Stimulated activated CD8-positive, alpha-beta memory T cell treated with anti-CD3 and anti-CD28 coated beads, Interleukin-4, amount 100 ng/mL, for 4 hours (primary cell): ENCODE results near the gene QKI.

ENCODE experiments used
- DNase-seq, 2 donors: peaks; one replicate each; pipeline ENCODE4 v3.0.0-alpha.2; 2020; ENCODE audit warnings: low read depth in 2 of 2, low spot score in 1 of 2

The QKI gene

GRCh38 chr6:163391985-163392384 lies 22.5 kb upstream of the QKI start:
- no peak for DNase-seq

- no peak for DNase-seq
Observed at GRCh38 chr6:163392533-163392932, 22.0 kb upstream of the QKI start.

GRCh38 chr6:163393923-163394322 lies 20.6 kb upstream of the QKI start:
- no peak for DNase-seq

DNA sequence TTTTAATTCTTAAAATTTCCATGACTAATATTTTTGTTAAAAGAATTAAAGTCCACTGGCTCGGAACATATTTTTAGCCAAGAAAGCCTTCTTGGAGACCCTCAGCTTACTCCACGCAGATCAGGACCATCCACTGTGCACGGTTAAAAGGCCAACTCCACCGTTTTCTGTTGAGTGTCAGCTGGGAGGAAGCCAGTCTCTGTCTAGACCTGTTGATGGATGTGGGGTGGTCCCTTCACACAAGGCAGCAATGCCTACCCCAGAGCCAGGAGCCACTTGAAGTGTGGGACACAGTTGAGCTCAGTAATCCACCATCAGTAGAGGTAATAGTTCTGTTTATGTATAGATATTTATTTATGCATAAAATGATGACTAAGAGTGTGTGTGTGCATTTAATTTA lies 19.9 kb upstream of the QKI start:
- DNase-seq, result no peak

DNA sequence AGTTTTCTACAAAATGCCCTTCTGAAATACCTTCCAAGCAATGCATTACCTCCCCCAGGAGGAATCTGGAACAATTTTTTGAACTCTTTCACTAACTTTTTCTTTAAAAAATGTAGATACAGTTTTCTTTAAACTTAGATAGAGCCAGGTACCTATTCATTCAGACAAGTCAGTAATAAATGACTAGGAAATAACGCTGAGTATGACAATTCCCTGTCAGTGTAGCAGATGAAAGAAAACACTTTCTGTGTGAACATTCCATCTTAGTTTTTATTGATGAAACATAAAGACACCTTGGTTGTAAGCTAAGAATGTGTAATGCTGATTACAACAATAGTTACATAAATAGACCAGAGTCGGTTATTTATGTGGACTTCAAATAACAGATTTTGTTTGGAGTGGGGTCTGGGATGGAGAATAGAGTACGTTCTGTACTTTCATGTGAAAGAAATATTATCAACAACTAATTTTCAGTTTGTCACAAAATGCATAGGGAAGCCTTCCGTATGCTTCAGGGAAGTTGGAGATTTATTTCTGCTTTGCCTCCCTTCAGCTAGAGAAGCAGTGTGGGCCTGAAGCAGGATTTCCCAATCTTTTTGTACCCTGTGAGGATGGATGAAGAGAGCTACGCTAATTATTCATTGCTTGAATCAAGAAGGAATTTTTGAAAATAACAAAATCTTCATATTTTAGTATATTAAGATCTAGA lies 19.2 kb upstream of the QKI start:
- DNase-seq, result no peak

GRCh38 chr6:163395831-163396185 lies 18.7 kb upstream of the QKI start:
- DNase-seq, result no peak

DNA sequence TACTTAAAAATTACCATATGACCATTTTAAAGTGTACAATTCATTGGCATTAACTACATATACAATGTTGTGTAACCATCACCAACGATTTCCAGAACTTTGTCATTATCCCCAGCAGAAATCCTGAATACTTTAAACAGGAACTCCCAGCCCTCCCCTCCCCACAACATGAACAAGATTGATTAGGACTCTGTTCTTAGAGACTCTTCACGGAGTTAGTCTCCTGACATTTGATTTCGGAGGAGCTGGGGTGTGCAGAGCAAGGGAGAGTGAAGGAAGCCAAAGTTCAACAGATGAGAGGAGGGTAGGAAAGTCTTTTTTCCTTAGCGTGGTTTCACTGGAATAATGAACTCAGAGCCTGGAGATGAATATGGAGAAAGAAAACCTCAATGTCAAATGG lies 17.2 kb upstream of the QKI start:
- DNase-seq, result no peak

DNA sequence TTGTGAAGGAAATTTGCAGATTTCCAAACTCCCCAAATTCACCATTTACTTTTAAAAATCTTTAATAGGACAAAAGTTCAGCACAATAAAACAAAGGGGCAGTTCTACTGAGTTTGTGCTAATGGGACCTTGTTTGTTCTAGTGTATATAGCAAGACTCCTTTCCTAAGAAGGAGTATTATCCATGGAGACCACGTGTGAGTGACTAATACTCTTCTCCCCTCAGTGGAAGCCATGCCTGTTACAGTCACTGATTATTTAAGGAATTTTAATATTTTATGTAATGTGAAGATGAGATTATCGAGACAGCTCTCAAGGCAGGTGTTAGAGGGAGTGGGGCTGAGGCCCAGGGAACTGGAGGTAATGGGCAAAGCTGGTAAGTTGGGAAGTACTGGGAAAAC lies 16.4 kb upstream of the QKI start:
- DNase-seq, result no peak

GRCh38 chr6:163398815-163399214 lies 15.7 kb upstream of the QKI start:
- no peak for DNase-seq

DNA sequence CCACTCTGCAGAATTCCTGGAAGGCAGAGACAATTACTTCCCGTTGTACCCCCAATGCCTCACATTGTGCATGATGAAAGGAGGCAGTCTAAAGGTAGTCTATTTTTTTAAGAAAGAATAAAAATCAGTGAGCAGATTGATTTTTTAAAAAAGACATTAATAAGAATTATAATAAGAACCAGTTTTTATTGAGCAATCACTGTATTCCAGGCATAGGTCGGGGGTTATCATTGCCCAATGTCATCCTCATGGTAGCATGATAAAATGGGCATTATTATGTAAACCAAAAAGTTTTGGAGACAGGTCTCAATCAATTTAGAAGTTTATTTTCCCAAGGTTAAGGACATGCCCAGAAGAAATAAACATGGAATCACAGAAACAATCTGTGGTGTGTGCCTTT lies 14.0 kb upstream of the QKI start:
- no peak for DNase-seq

DNA sequence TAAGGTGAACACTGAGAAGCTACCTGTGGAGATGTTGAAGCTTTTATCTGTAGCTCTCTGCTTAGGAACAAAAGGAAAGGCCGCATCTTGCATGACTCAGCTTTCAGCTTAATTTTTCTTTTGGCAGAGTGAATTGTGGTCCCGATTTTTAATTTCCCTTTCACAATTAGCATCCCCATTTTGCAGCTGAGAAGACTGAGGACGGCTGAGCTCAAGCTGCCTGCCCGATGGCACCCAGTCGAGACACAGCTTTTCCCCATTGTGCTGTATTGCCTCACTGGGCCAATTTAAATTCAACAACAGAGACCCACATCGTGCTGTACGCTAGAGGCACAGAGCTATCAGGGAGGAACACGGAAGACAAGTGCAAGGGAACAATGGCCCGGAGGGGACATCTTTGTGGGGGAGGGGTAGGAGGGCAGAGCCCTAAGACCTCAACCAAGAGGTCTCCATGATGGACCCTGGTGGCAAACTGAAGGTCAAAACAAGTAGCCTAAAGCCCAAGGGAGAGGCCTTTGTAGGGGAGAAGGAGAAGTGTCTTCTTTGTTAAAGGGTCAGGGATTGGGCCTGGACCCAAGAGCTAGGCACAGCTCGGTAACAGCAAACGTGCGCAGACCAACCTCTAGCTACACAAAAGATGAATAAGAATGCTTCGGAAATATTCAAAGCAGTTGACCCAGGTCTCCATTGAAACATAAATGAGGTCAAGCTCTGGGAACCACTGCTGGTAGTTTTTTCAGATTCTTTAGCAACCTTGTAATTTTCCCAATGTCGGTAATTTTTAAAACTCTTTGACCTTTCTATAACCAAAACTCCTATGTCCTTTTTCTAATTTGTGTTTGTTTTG lies 13.3 kb upstream of the QKI start:
- no peak for DNase-seq

DNA sequence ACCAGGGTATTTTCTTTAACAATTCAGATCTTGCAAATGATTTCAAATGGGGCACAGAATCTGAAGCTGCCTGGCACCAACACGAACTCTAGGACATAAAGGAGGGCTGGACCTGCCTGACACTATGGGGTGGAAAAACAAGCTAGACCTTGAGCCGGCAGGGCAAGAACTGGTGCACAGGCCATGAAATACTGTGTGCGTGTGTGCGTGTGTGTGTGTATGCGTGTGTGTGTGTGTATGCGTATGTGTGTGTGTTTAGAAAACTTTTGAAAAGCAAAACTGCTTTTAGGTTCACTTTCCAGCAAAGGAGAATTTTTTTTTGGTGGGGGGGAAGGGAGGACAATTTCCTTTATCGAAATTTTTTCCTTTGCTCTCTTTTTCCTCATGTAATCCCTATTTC lies 11.9 kb upstream of the QKI start:
- DNase-seq, result no peak

GRCh38 chr6:163404825-163405265 lies 9.7 kb upstream of the QKI start:
- no peak for DNase-seq

GRCh38 chr6:163405412-163406309 lies 8.9 kb upstream of the QKI start:
- no peak for DNase-seq

DNA sequence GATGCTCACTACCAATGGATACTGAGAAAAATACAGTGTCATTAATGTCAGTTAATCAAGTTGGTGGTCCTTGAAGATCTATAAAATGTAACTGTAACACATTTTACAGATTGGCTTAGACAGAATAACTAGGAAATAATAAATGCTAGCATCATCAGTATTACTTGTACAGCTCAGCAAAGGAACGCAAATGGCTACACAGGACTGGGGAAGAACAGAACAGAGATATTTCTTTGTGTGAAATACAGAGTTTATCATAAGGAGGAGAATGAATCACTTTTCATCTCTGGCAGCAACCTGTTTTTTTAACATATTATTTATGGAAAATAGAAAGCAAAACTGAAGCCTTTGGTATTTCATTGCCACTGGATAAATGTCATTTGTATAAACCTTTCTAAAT lies 8.2 kb upstream of the QKI start:
- DNase-seq, result no peak

DNA sequence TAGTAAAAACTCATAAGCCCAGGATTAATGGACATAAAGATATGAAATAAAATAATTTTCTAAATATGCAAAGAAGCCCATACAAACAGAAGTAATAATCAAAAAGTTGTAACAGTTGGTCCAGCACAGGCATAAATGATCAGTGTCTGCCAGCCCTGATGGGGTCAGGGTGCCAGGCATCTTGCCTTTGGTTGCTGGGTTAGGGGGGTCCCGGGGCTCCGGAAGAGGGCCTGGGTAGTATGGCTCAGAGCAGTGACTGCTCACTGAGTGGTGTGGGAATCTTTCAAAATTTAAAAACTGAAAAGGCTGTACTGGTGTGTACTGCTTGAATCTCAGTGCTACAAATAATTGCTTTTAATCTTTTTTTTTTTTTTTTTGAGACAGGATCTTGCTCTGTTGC lies 7.7 kb upstream of the QKI start:
- DNase-seq, result no peak

DNA sequence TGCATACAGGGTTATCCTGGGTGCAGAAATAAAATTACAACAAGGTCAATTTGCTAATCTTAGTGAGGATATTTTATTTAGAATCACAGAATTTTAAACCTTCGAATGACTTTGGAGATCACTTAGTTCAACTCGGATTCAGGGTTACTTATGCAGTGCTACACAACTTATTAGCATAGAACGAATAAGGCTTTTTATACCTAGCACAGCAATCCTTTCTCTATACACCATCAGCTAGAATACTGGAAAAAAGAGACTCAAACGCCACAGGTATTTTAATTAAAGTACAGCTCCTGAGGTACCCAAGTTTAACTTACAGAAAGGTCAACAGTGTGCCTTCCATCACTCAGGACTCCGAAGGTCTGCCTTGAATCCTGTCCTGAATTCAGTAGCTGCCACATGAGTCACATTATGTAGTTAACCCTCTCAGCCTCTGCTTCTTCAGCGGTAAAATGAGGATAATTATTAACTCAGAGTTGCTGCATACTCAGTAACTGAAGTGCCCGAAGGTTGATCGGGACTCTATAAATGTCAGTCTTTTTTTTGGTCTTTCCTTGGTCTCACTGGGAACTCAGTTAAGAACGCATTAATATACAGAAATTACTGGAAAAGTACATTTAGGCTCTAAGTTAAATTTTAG lies 6.0 kb upstream of the QKI start:
- DNase-seq, result no peak

GRCh38 chr6:163409712-163410111 lies 4.8 kb upstream of the QKI start:
- no peak for DNase-seq

GRCh38 chr6:163412341-163412740 lies 2.2 kb upstream of the QKI start:
- no peak for DNase-seq

DNA sequence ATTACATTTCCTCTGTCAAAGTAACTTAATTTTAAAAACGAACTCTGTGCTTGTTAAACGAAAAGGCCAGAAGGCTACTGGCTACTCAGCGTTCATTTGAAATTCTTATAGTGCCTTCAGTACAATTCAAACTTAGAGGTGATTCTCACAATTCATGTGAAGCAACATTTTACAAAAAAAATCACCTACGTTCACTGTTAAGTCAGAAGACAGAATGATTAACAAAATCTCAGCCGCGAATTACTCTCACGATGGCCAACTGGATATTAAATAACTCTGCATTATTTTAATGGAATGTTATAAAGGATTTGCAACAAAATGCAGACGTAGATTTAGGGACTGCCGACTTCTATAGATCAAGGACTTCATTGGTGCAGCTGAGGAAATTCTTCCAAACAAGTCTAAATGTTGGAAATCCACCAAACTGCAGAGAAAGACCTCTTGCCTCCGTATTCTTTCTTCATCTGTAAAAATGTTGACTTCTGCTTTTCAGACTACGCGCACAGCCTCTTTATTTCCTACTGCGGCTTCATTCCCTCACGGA lies 1.6 kb upstream of the QKI start:
- no peak for DNase-seq
